Fibroblast of villous mesenchyme (primary cell): ENCODE data around the gene IL17REL. TPM values are rescaled to one million over a fixed set of nuclear protein-coding genes. Genes with fewer than 3 reads are reported as not detected.

Source experiments
- DNase-seq: peaks from one replicate; pipeline ENCODE4 v3.0.0-alpha.2; 2010; ENCODE audit warnings: low read depth
- H3K4me3 ChIP-seq: 2 replicates; pipeline ENCODE4 v1.5.1; 2011; ENCODE audit warnings: low read depth, mild to moderate bottlenecking, low read length
- total RNA-seq: library from RNA; depleted of rRNA; stranded (reverse); fragments of >200 nt; gene quantifications from 2 replicates; pipeline ENCODE4 v1.2.3, GENCODE V29; 2012
- TF ChIP-seq, protein P1 (sequence below): IDR thresholded peaks from 2 replicates; pipeline ENCODE4 v1.5.1; 2012; ENCODE audit warnings: low read depth, mild to moderate bottlenecking, low read length; ENCODE audit not compliant: insufficient read depth

The IL17REL gene
- total RNA-seq, 1 donor = not detected

DNA sequence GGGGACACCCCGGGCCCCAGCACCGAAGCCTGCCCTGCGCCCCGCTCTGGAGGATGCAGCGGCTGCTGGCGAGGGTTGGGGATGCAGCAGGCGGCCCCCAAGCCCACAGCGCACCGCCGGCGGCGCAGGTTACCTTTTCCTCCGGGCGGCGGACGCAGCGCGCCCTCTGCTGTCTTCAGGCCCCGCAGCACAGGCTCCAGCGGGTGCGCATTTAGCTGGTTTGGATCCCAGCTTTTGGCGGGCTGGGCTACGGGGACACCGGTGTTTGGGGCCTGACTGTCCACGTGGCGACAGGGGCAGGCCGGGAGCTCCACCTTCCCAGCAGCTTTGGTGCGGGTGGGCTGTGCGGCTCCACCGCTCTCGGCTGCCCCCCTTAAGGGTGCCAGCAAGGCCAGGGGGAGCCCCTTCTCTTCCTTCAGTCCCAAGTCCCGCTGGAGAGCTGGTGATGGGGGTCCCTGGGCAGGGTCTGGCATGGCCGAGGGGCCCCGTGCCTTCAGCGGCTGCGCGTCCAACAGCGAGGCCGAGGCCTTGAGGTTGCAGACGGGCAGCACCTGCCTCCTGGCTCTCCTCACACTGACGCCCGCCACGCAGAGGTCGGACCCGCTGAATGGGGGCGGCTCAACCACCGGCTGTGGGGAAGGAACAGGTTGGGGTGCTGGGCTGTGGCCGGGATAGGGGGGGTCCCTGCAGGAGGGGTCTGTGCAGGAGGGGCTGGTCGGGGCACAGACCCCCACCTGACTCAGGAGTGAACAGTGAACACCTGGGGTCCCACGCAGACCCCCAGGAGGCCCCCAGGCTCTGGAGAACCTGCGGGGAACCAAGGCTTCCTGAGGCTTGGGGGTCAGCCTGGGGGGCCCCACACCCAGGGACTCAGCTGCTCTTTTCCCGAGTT, 18.0 kb upstream of the IL17REL start:
- DNase-seq = peak; percentile 62
- TF ChIP-seq, protein P1, sequence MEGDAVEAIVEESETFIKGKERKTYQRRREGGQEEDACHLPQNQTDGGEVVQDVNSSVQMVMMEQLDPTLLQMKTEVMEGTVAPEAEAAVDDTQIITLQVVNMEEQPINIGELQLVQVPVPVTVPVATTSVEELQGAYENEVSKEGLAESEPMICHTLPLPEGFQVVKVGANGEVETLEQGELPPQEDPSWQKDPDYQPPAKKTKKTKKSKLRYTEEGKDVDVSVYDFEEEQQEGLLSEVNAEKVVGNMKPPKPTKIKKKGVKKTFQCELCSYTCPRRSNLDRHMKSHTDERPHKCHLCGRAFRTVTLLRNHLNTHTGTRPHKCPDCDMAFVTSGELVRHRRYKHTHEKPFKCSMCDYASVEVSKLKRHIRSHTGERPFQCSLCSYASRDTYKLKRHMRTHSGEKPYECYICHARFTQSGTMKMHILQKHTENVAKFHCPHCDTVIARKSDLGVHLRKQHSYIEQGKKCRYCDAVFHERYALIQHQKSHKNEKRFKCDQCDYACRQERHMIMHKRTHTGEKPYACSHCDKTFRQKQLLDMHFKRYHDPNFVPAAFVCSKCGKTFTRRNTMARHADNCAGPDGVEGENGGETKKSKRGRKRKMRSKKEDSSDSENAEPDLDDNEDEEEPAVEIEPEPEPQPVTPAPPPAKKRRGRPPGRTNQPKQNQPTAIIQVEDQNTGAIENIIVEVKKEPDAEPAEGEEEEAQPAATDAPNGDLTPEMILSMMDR = peak; percentile 74
- H3K4me3 ChIP-seq = no peak overlapping the region

DNA sequence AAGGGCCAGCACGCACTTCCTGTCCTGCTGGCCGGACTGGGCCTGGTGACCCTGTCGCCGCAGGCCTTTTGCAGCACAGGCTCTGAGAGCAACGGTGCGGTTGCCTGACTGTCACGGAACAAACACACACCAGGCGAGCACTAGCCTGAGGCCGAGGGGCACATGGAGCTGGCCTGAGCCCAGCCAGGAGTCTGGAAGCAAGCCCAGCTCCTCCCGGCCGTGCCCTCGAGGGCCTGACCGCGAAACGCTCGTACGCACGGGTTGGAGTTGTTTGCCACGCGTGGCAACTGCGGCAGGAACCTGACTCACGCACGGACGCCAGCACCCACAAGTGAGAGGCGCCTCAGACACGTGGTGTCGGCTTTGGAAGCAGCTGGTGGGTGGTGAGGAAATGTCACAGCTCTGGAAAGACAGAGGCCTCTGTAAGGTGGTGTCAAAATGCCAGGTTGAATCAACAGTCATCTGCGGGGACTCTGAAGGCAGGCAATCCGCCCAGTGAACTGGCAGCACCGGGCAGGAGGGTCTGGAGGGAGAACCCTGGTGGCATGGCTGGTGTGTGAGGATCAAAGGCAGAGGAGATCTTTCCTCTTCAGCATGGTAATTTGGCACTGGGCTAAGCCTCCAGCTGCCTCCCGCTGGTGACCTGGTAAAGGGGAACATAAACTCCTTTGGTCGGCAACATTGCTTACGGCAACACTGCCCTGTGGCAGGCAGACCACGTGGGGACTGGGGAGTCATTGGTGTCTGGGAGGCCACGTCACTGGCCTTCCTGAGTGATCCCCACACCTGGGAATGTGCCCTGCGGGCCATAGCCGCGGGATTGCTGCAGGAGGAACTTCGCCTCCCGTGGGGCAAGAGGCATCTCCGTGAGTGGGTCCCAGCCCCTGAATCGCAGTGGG, 15.3 kb upstream of the IL17REL start:
- TF ChIP-seq, protein P1 = no peak
- H3K4me3 ChIP-seq = no peak overlapping the region
- DNase-seq = no peak

DNA sequence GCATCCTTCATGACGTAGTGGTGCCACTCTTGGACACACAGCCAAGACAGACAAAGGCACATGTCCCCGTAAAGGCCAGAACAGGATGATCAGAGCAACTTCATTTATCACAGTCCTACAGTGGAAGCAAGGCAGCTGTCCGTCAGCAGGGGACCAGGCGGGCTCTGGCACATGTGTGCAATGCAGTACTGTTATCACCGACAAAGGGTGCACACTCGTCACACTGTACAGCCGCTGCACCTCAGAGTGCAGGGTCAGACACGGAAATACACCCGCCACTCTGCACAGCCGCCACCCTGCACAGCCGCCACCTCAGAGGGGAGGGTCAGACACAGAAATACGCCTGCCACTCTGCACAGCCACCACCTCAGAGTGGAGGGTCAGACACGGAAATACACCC, 13.4 kb upstream of the IL17REL start:
- DNase-seq = no peak
- H3K4me3 ChIP-seq = no peak overlapping the region
- TF ChIP-seq, protein P1 = no peak

DNA sequence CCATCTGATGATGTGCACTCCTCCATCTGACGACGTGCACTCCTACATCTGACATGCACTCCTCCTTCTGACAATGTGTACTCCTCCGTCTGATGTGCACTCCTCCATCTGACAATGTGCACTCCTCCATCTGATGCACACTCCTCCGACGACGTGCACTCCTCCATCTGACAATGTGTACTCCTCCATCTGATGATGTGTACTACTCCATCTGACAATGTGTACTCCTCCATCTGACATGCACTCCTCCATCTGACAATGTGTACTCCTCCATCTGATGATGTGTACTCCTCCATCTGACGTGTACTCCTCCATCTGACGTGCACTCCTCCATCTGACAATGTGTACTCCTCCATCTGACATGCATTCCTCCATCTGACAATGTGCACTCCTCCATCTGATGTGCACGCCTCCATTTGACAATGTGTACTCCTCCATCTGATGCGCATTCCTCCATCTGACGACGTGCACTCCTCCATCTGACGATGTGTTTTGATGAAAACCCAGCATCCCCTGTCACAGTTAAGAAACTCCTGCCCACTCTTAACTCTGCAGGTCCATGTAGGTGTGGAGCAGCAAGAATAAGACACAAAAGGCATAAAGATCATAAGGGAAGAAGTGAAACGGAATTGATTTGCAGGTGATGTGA, 9.7 kb upstream of the IL17REL start:
- DNase-seq = no peak
- H3K4me3 ChIP-seq = no peak overlapping the region
- TF ChIP-seq, protein P1 = no peak

DNA sequence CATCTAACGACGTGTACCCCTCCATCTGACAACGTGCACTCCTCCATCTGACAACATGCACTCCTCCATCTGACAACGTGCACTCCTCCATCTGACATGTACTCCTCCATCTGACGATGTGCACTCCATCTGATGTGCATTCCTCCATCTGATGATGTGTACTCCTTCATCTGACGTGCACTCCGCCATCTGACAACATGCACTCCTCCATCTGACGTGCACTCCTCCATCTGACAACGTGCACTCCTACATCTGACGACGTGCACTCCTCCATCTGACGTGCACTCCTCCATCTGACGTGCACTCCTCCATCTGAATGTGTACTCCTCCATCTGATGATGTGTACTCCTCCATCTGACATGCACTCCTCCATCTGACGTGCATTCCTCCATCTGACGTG, 8.0 kb upstream of the IL17REL start:
- H3K4me3 ChIP-seq = no peak overlapping the region
- TF ChIP-seq, protein P1 = no peak
- no peak for DNase-seq

DNA sequence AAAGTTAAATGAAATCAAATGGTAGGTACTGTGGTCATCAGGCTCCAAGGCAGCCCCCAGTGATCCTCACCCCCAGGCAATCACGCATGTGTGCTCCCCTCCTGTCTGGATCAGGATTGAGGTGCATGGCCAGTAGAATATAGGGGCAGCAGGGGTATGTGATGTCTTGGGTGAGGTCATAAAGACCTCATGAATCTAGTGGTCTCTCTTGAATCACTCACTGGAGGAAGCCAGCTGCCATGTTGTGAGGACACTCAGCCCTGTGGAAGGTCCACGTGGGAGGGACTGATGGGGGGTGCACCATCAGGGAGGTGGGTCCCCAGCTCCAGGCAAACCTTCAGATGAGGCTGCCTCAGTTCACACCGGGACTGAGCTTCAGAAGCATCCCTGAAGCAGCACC, 6.8 kb upstream of the IL17REL start:
- H3K4me3 ChIP-seq = no peak overlapping the region
- TF ChIP-seq, protein P1 = no peak
- DNase-seq = no peak
